Brain microvascular endothelial cell (primary cell): ENCODE data around the gene DAB2IP.

ENCODE experiments used
- DNase-seq: peaks from one replicate; pipeline ENCODE4 v3.0.0-alpha.2; 2020
- H3K27ac ChIP-seq: fragments of 250-450 bp; sonication (Bioruptor Pico); 2 replicates; pipeline ENCODE4 v1.5.1; 2020; ENCODE audit warnings: mild to moderate bottlenecking, moderate library complexity
- H3K27me3 ChIP-seq: fragments of 250-450 bp; sonication (Bioruptor Pico); replicated peaks from 2 replicates; pipeline ENCODE4 v1.5.1; 2020; ENCODE audit warnings: mild to moderate bottlenecking
- H3K36me3 ChIP-seq: fragments of 250-450 bp; sonication (Bioruptor Pico); replicated peaks from 2 replicates; pipeline ENCODE4 v1.5.1; 2020; ENCODE audit warnings: mild to moderate bottlenecking
- H3K4me3 ChIP-seq: 2 replicates; pipeline ENCODE4 v1.5.1; 2011; ENCODE audit warnings: low read depth, mild to moderate bottlenecking, control low read depth, low read length, moderate library complexity
- in situ Hi-C: cut with HindIII; loops from 2 replicates; pipeline ENCODE4 v1.10.0; 2017; ENCODE audit warnings: low sequenced_read_pairs, low pct_ligation_motif_present
- TF ChIP-seq, protein P1 (sequence below): IDR thresholded peaks from 2 replicates; pipeline ENCODE4 v1.5.1; 2011; ENCODE audit warnings: low read depth, mild to moderate bottlenecking, moderate library complexity, low read length, control low read depth, inconsistent platforms; ENCODE audit errors: missing control alignments

Gene DAB2IP

DNA sequence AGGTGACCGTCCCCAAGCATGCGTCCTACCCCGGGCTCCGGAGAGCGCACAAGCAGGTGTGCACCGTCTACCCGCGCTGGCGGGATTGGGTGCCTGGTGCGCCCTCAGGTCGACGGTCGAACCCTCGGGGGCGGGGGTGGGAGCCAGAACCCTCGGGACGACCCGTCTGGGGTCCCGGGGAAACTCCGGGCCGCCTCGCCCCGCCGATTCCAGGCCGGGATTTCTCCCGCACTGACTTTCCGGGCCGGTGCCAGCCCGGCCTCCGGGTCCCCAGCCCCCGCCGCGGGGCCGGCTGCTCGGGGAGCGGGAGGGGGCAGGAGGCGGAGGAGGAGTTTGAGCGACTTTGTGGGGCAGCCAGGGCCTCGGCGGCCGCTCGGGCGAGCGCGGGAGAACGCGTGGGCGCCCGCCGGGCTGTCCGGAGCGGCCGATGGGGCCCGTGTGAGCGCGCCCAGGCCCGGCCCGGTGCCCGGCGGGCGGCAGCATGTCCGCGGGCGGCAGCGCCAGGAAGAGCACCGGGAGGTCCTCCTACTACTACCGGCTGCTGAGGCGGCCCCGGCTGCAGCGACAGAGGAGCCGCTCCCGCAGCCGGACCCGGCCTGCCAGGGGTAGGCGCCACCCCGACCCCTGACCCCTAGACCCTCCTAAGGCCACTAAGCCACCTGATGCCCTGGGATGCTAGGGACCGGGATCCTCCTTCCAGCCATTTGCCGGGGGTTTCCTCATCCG lies at the start of gene DAB2IP:
TSS of gene DAB2IP (plus strand) at position 340 of the 726 bp plus-strand sequence. CDS start at position 482, 142 bp downstream.
- no peak within 1 kb of the TSS for H3K27ac ChIP-seq
- H3K27me3 ChIP-seq, result peaks cover 13% of the 10 kb centered on the region
- peak within 1 kb of the TSS; percentile 52 for H3K4me3 ChIP-seq
- no peak for DNase-seq
- no peaks in the 10 kb centered on the region for H3K36me3 ChIP-seq
- in situ Hi-C loops, result no loop called here
- TF ChIP-seq, protein P1, sequence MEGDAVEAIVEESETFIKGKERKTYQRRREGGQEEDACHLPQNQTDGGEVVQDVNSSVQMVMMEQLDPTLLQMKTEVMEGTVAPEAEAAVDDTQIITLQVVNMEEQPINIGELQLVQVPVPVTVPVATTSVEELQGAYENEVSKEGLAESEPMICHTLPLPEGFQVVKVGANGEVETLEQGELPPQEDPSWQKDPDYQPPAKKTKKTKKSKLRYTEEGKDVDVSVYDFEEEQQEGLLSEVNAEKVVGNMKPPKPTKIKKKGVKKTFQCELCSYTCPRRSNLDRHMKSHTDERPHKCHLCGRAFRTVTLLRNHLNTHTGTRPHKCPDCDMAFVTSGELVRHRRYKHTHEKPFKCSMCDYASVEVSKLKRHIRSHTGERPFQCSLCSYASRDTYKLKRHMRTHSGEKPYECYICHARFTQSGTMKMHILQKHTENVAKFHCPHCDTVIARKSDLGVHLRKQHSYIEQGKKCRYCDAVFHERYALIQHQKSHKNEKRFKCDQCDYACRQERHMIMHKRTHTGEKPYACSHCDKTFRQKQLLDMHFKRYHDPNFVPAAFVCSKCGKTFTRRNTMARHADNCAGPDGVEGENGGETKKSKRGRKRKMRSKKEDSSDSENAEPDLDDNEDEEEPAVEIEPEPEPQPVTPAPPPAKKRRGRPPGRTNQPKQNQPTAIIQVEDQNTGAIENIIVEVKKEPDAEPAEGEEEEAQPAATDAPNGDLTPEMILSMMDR, result no peak

DNA sequence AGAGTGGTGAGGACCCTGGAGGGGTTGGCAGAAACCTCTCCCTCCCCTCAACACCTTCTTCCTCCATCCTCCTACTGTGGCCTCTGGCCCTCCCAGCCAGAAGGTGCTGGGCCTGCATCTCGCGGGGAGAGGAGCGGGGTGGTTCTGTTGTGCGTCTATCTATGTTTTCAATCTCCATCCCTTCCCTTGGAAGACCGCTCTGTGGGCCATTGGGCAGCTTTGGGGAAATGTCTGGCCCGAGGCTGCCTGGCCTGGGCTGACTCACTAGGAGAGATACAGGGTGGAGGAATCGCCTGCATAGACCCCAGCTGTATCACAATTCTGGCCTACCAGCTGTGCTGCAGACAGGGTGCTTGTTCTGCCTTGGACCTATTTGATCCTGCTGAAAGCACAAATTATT lies 48.4 kb upstream of the DAB2IP start:
- DNase-seq, result no peak
- Histone ChIP-seq H3K27ac (no peak overlapping the region), H3K4me3 (no peak overlapping the region), H3K27me3 (peaks cover 15% of the 10 kb centered on the region), H3K36me3 (no peaks in the 10 kb centered on the region)
- TF ChIP-seq, protein P1, result no peak
- in situ Hi-C loops, result no loop called here

DNA sequence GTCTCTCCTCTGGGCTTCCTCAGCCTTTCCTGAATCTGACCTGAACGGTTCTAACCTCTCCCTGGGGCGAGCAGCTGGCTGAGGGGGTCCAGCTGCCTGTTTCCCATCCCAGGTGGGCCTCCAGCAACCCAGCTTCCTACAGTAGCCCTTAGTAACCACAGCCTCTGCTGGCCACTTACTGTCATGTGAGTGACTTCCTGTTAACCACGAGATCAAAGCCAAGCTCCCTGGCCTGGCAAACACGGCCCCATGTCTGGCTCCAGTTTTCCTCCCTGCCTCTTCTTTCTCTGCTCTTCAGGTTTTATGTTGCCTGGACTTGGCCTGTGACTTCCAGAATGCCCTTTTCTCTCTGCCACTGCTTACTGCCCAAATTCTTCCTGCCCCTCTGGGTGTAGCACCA lies 47.2 kb upstream of the DAB2IP start:
- Histone ChIP-seq H3K27ac (no peak overlapping the region), H3K4me3 (no peak overlapping the region), H3K36me3 (no peaks in the 10 kb centered on the region), H3K27me3 (peaks cover 15% of the 10 kb centered on the region)
- TF ChIP-seq, protein P1, result no peak
- no peak for DNase-seq
- in situ Hi-C loops, result no loop called here

DNA sequence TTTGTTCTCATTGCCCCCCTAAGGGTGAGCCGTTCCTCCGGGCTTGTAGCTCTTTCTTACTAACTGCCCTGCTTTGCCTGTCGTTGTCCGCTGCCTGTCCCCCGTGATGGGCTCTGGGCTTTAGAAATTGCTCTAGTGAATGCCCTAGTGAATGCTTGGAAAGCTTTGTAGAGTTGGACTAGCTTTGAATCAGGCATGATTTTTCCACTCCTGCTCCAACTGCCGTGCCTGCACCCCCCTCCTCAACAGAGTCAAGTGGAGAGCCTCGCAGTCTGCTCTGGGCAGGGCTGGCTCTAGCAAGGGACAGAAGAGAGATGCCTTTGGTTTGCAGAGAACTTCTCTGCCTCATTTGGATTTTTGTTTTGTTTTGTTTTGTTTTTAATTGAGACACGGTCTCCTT lies 46.8 kb upstream of the DAB2IP start:
- Histone ChIP-seq H3K27ac (no peak overlapping the region), H3K36me3 (no peaks in the 10 kb centered on the region), H3K4me3 (no peak overlapping the region), H3K27me3 (peaks cover 13% of the 10 kb centered on the region)
- in situ Hi-C loops, result no loop called here
- TF ChIP-seq, protein P1, result no peak
- no peak for DNase-seq

DNA sequence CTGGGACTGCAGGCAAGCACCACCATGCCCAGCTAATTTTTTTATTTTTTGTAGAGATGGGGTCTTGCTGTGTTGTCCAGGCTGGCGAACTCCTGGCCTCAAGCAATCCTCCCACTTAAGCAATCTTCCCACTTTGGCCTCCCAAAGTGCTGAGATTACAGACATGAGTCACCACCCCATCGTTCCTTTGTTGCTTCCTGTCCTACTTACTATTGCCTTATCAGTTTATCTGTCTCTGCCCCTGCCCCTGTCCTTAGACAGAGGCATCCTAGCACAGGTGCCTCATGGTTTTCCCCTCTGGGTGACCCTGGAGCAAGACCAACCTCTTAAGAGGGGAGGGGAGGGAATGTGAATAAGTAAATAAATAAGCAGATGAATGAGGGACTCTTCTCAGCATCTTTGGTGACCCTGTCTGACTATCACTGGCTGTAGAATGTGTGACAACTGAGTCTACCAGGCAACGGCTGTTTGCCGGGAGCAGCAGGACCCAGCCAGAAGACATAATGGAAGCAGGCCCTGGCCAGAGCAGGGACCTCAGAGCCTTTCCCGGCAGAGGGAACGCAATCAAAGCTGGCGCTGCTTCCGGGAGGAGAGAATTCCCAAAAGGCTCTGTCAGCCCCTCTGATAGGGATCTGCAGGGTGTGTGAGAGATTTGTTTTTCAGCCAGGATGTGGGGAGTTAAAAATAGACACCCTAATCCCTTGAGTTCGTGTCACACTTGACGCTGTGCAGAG lies 43.8 kb upstream of the DAB2IP start:
- TF ChIP-seq, protein P1, result no peak

More for the DNA sequence above, 43.8 kb upstream of the DAB2IP start:
- Histone ChIP-seq H3K36me3 (no peaks in the 10 kb centered on the region), H3K27ac (no peak overlapping the region), H3K4me3 (no peak overlapping the region), H3K27me3 (peaks cover under 1% of the 10 kb centered on the region)
- in situ Hi-C loops, result no loop called here
- DNase-seq, result peak; percentile 34
